Nephron (organoid): Measurements from ENCODE around the gene BCL7C.
A peak's percentile ranks its signal among the peaks of the same experiment; 100 is the strongest.

Experiments used
- H3K27ac Mint-ChIP-seq, 3 experiments: 2 replicates each; pipeline ENCODE4 v1.8.0; 2020; ENCODE audit warnings: mixed read lengths in 3 of 3, mild to moderate bottlenecking in 2 of 3, moderate library complexity in 1 of 3
- H3K27me3 Mint-ChIP-seq: 2 replicates; pipeline ENCODE4 v1.8.0; 2021; ENCODE audit warnings: low read depth, mild to moderate bottlenecking, moderate library complexity, mixed read lengths
- H3K36me3 Mint-ChIP-seq: 2 replicates; pipeline ENCODE4 v1.8.0; 2020; ENCODE audit warnings: low read depth, mixed read lengths
- H3K4me1 Mint-ChIP-seq: 2 replicates; pipeline ENCODE4 v1.8.0; 2020; ENCODE audit warnings: mixed read lengths
- H3K4me3 Mint-ChIP-seq, 3 experiments: 2 replicates each; pipeline ENCODE4 v1.8.0; 2020; ENCODE audit warnings: mild to moderate bottlenecking in 3 of 3, mixed read lengths in 3 of 3, moderate library complexity in 2 of 3
- H3K9me3 Mint-ChIP-seq: 2 replicates; pipeline ENCODE4 v1.8.0; 2020; ENCODE audit warnings: mixed read lengths
- CTCF ChIP-seq, 3 experiments: fragments of 200-600 bp; sonication (generic); IDR thresholded peaks; one replicate each; pipeline ENCODE4 v1.5.0; 2021; ENCODE audit warnings: antibody characterized with exemption in 3 of 3; ENCODE audit not compliant: unreplicated experiment in 3 of 3

The BCL7C gene

GRCh38 chr16:30838876-30839471, 54.9 kb downstream of the BCL7C start:
- H3K9me3 Mint-ChIP-seq, result peaks cover 3% of the 10 kb centered on the region
- H3K36me3 Mint-ChIP-seq, result peaks cover 8% of the 10 kb centered on the region
- H3K4me3 Mint-ChIP-seq, result no peak overlapping the region
- H3K4me1 Mint-ChIP-seq, result no peaks in the 10 kb centered on the region
- no peak for TF ChIP-seq CTCF (IDR thresholded peaks at IDR 0.05; ENCODE audit: unreplicated experiment in 3 of 3)
- peaks cover 4% of the 10 kb centered on the region for H3K27me3 Mint-ChIP-seq
- peak overlapping the region in 2 of 3 experiments; percentile 39 to 67 for H3K27ac Mint-ChIP-seq

- Mint-ChIP-seq H3K36me3 (peaks cover 14% of the 10 kb centered on the region), H3K4me3 (no peak overlapping the region), H3K27ac (no peak overlapping the region), H3K27me3 (peaks cover 4% of the 10 kb centered on the region), H3K9me3 (peaks cover 3% of the 10 kb centered on the region), H3K4me1 (no peaks in the 10 kb centered on the region)
- TF ChIP-seq CTCF (IDR thresholded peaks at IDR 0.05; ENCODE audit: unreplicated experiment in 3 of 3), result no peak
Observed at GRCh38 chr16:30837904-30838303, 56.0 kb downstream of the BCL7C start.
